Measurements from ENCODE around the gene NUPR2. TPM values are rescaled to one million over a fixed set of nuclear protein-coding genes. Genes with fewer than 3 reads are reported as not detected.
"Not testable (repeated sequence)": the region's sequence is repeated elsewhere in the genome, so short reads cannot be mapped to it uniquely, and the experiment has no call there.

Gene NUPR2
- total RNA-seq: not detected
- 1 to 10 TPM in 1 of 4 donors, not detected in 3; 1.0 TPM for polyA plus RNA-seq

- H3K9me3 Mint-ChIP-seq: no peaks in the 10 kb centered on the region
- no peak within 1 kb of the TSS for H3K27ac ChIP-seq (ENCODE audit: insufficient read depth, low read length, poor library complexity, severe bottlenecking)
- no peaks in the 10 kb centered on the region for H3K9me3 ChIP-seq (ENCODE audit: control insufficient read depth in 2 of 2, low read length in 2 of 2)
- H3K27me3 Mint-ChIP-seq: peaks cover 17% of the 10 kb centered on the region
- H3K4me1 ChIP-seq (ENCODE audit: control insufficient read depth, insufficient read depth, low read length, poor library complexity, severe bottlenecking): no peaks in the 10 kb centered on the region
- peaks cover 4% of the 10 kb centered on the region for H3K27me3 ChIP-seq (ENCODE audit: control insufficient read depth, insufficient read depth, low read length)
- no peak within 1 kb of the TSS for H3K4me3 Mint-ChIP-seq
- no peaks in the 10 kb centered on the region for H3K36me3 ChIP-seq (ENCODE audit: control insufficient read depth, insufficient read depth, low read length)
- ATAC-seq (ENCODE audit: low read depth in 2 of 2) (no peak), DNase-seq (no peak)
- H3K4me3 ChIP-seq (ENCODE audit: low read depth, low read length): no peak within 1 kb of the TSS
- no peaks in the 10 kb centered on the region for H3K4me1 Mint-ChIP-seq
- H3K36me3 Mint-ChIP-seq: no peaks in the 10 kb centered on the region
- H3K27ac Mint-ChIP-seq: peak within 1 kb of the TSS in 1 of 3 donors; percentile 92
Observed at GRCh38 chr7:56115852-56116538, at the start of gene NUPR2. TSS of gene NUPR2 (minus strand) at chr7:56116417. CDS start at chr7:56116314, 103 bp downstream.

GRCh38 chr7:56157238-56157790, 41.1 kb upstream of the NUPR2 start:
- Histone ChIP-seq H3K9me3 (ENCODE audit: control insufficient read depth in 2 of 2, low read length in 2 of 2) (peaks cover 2 to 19% of the 10 kb centered on the region in 2 experiments), H3K27me3 (ENCODE audit: control insufficient read depth, insufficient read depth, low read length) (no peaks in the 10 kb centered on the region), H3K27ac (ENCODE audit: insufficient read depth, low read length, poor library complexity, severe bottlenecking) (no peak overlapping the region), H3K4me3 (ENCODE audit: low read depth, low read length) (no peak overlapping the region), H3K36me3 (ENCODE audit: control insufficient read depth, insufficient read depth, low read length) (no peaks in the 10 kb centered on the region), H3K4me1 (ENCODE audit: control insufficient read depth, insufficient read depth, low read length, poor library complexity, severe bottlenecking) (no peaks in the 10 kb centered on the region)
- H3K36me3 Mint-ChIP-seq: peaks cover 4% of the 10 kb centered on the region
- H3K4me1 Mint-ChIP-seq: no peaks in the 10 kb centered on the region
- DNase-seq (no peak), ATAC-seq (ENCODE audit: low read depth in 2 of 2) (no peak)
- H3K27ac Mint-ChIP-seq: no peak overlapping the region
- peaks cover 0 to 37% (median 13%) of the 10 kb centered on the region in 7 donors for H3K9me3 Mint-ChIP-seq
- no peak overlapping the region for H3K4me3 Mint-ChIP-seq
- H3K27me3 Mint-ChIP-seq: peaks cover 4% of the 10 kb centered on the region

GRCh38 chr7:56131062-56131461, 14.8 kb upstream of the NUPR2 start:
- H3K27me3 Mint-ChIP-seq; H3K27ac ChIP-seq (ENCODE audit: insufficient read depth, low read length, poor library complexity, severe bottlenecking); DNase-seq; H3K36me3 Mint-ChIP-seq; H3K9me3 ChIP-seq (ENCODE audit: control insufficient read depth in 2 of 2, low read length in 2 of 2); H3K9me3 Mint-ChIP-seq; H3K27ac Mint-ChIP-seq; H3K4me3 Mint-ChIP-seq; H3K36me3 ChIP-seq (ENCODE audit: control insufficient read depth, insufficient read depth, low read length); ATAC-seq (ENCODE audit: low read depth in 2 of 2); H3K4me1 ChIP-seq (ENCODE audit: control insufficient read depth, insufficient read depth, low read length, poor library complexity, severe bottlenecking); H3K4me3 ChIP-seq (ENCODE audit: low read depth, low read length); H3K27me3 ChIP-seq (ENCODE audit: control insufficient read depth, insufficient read depth, low read length); H3K4me1 Mint-ChIP-seq: not testable (repeated sequence)

- H3K27ac Mint-ChIP-seq: no peak overlapping the region
- no peak overlapping the region for H3K27ac ChIP-seq (ENCODE audit: insufficient read depth, low read length, poor library complexity, severe bottlenecking)
Observed at GRCh38 chr7:56127241-56127975, 11.2 kb upstream of the NUPR2 start.

GRCh38 chr7:56125831-56126230, 9.6 kb upstream of the NUPR2 start:
- no peak for ATAC-seq (ENCODE audit: low read depth in 2 of 2)
- H3K27me3 Mint-ChIP-seq: peaks cover 11% of the 10 kb centered on the region
- H3K4me1 Mint-ChIP-seq: no peaks in the 10 kb centered on the region
- no peak for DNase-seq
- H3K4me3 Mint-ChIP-seq: no peak overlapping the region
- H3K36me3 Mint-ChIP-seq: no peaks in the 10 kb centered on the region
- H3K9me3 Mint-ChIP-seq: no peaks in the 10 kb centered on the region
- no peaks in the 10 kb centered on the region for H3K36me3 ChIP-seq (ENCODE audit: control insufficient read depth, insufficient read depth, low read length)
- no peaks in the 10 kb centered on the region for H3K27me3 ChIP-seq (ENCODE audit: control insufficient read depth, insufficient read depth, low read length)
- no peak overlapping the region for H3K27ac Mint-ChIP-seq
- H3K27ac ChIP-seq (ENCODE audit: insufficient read depth, low read length, poor library complexity, severe bottlenecking): no peak overlapping the region
- H3K4me3 ChIP-seq (ENCODE audit: low read depth, low read length): no peak overlapping the region
- no peaks in the 10 kb centered on the region for H3K4me1 ChIP-seq (ENCODE audit: control insufficient read depth, insufficient read depth, low read length, poor library complexity, severe bottlenecking)
- no peaks in the 10 kb centered on the region for H3K9me3 ChIP-seq (ENCODE audit: control insufficient read depth in 2 of 2, low read length in 2 of 2)

More at GRCh38 chr7:56127241-56127975, 11.2 kb upstream of the NUPR2 start:
- H3K27me3 ChIP-seq (ENCODE audit: control insufficient read depth, insufficient read depth, low read length): no peaks in the 10 kb centered on the region
- no peak for DNase-seq
- Mint-ChIP-seq H3K4me1 (no peaks in the 10 kb centered on the region), H3K4me3 (no peak overlapping the region), H3K27me3 (peaks cover 7% of the 10 kb centered on the region), H3K9me3 (no peaks in the 10 kb centered on the region), H3K36me3 (no peaks in the 10 kb centered on the region)
- no peak overlapping the region for H3K4me3 ChIP-seq (ENCODE audit: low read depth, low read length)
- no peaks in the 10 kb centered on the region for H3K36me3 ChIP-seq (ENCODE audit: control insufficient read depth, insufficient read depth, low read length)
- H3K4me1 ChIP-seq (ENCODE audit: control insufficient read depth, insufficient read depth, low read length, poor library complexity, severe bottlenecking): no peaks in the 10 kb centered on the region
- no peak for ATAC-seq (ENCODE audit: low read depth in 2 of 2)
- no peaks in the 10 kb centered on the region for H3K9me3 ChIP-seq (ENCODE audit: control insufficient read depth in 2 of 2, low read length in 2 of 2)

- no peaks in the 10 kb centered on the region for H3K36me3 ChIP-seq (ENCODE audit: control insufficient read depth, insufficient read depth, low read length)
- no peak for ATAC-seq (ENCODE audit: low read depth in 2 of 2)
- H3K27me3 ChIP-seq (ENCODE audit: control insufficient read depth, insufficient read depth, low read length): no peaks in the 10 kb centered on the region
- no peaks in the 10 kb centered on the region for H3K9me3 ChIP-seq (ENCODE audit: control insufficient read depth in 2 of 2, low read length in 2 of 2)
- DNase-seq: no peak
- no peak overlapping the region for H3K27ac ChIP-seq (ENCODE audit: insufficient read depth, low read length, poor library complexity, severe bottlenecking)
- H3K36me3 Mint-ChIP-seq: no peaks in the 10 kb centered on the region
- no peak overlapping the region for H3K27ac Mint-ChIP-seq
- peaks cover 11% of the 10 kb centered on the region for H3K27me3 Mint-ChIP-seq
- no peaks in the 10 kb centered on the region for H3K9me3 Mint-ChIP-seq
- H3K4me1 ChIP-seq (ENCODE audit: control insufficient read depth, insufficient read depth, low read length, poor library complexity, severe bottlenecking): no peaks in the 10 kb centered on the region
- no peak overlapping the region for H3K4me3 ChIP-seq (ENCODE audit: low read depth, low read length)
- no peak overlapping the region for H3K4me3 Mint-ChIP-seq
- H3K4me1 Mint-ChIP-seq: no peaks in the 10 kb centered on the region
Observed at GRCh38 chr7:56124981-56125380, 8.8 kb upstream of the NUPR2 start.

GRCh38 chr7:56121440-56121839, 5.2 kb upstream of the NUPR2 start:
- ATAC-seq (ENCODE audit: low read depth in 2 of 2) (no peak), DNase-seq (no peak)
- H3K27ac ChIP-seq (ENCODE audit: insufficient read depth, low read length, poor library complexity, severe bottlenecking): no peak overlapping the region
- no peak overlapping the region for H3K4me3 ChIP-seq (ENCODE audit: low read depth, low read length)
- Mint-ChIP-seq H3K27me3 (peaks cover 20% of the 10 kb centered on the region), H3K4me1 (no peaks in the 10 kb centered on the region), H3K27ac (peak overlapping the region in 1 of 3 donors; percentile 54), H3K4me3 (no peak overlapping the region), H3K9me3 (no peaks in the 10 kb centered on the region), H3K36me3 (no peaks in the 10 kb centered on the region)
- H3K4me1 ChIP-seq (ENCODE audit: control insufficient read depth, insufficient read depth, low read length, poor library complexity, severe bottlenecking): no peaks in the 10 kb centered on the region
- H3K27me3 ChIP-seq (ENCODE audit: control insufficient read depth, insufficient read depth, low read length): peaks cover 4% of the 10 kb centered on the region
- no peaks in the 10 kb centered on the region for H3K9me3 ChIP-seq (ENCODE audit: control insufficient read depth in 2 of 2, low read length in 2 of 2)
- no peaks in the 10 kb centered on the region for H3K36me3 ChIP-seq (ENCODE audit: control insufficient read depth, insufficient read depth, low read length)
